Measurements from ENCODE around the gene SLC18A2.
"Not testable (repeated sequence)": the region's sequence is repeated elsewhere in the genome, so short reads cannot be mapped to it uniquely, and the experiment has no call there.

Gene SLC18A2

GRCh38 chr10:117275121-117275520 is 34.2 kb downstream of the SLC18A2 start:
- no peak for TF ChIP-seq CTCF (conservative IDR thresholded peaks at IDR 0.05; ENCODE audit: low read depth, low read length)
- Histone ChIP-seq H3K4me2 (no peak overlapping the region), H3K4me1 (ENCODE audit: low read depth, poor library complexity, severe bottlenecking) (no peaks in the 10 kb centered on the region), H3K79me2 (ENCODE audit: insufficient read depth, low read depth) (no peaks in the 10 kb centered on the region), H3K27me3 (ENCODE audit: insufficient read depth, low read depth) (no peaks in the 10 kb centered on the region), H4K20me1 (ENCODE audit: insufficient read depth) (no peaks in the 10 kb centered on the region), H3K4me3 (IDR thresholded peaks at IDR 0.05; ENCODE audit: insufficient read depth, low read depth, low read length) (no peak overlapping the region), H2AFZ (ENCODE audit: low read depth) (no peak overlapping the region), H3K9ac (no peak overlapping the region), H3K36me3 (ENCODE audit: insufficient read depth) (no peaks in the 10 kb centered on the region), H3K27ac (no peak overlapping the region)

GRCh38 chr10:117277675-117278074 is 36.8 kb downstream of the SLC18A2 start:
- Histone ChIP-seq H3K36me3 (ENCODE audit: insufficient read depth) (no peaks in the 10 kb centered on the region), H3K27me3 (ENCODE audit: insufficient read depth, low read depth) (no peaks in the 10 kb centered on the region), H3K79me2 (ENCODE audit: insufficient read depth, low read depth) (no peaks in the 10 kb centered on the region), H4K20me1 (ENCODE audit: insufficient read depth) (no peaks in the 10 kb centered on the region), H3K4me3 (IDR thresholded peaks at IDR 0.05; ENCODE audit: insufficient read depth, low read depth, low read length) (no peak overlapping the region), H3K4me2 (no peak overlapping the region), H3K4me1 (ENCODE audit: low read depth, poor library complexity, severe bottlenecking) (no peaks in the 10 kb centered on the region), H2AFZ (ENCODE audit: low read depth) (no peak overlapping the region), H3K27ac (no peak overlapping the region), H3K9ac (no peak overlapping the region)
- TF ChIP-seq CTCF (conservative IDR thresholded peaks at IDR 0.05; ENCODE audit: low read depth, low read length), result no peak

- H3K4me3 ChIP-seq (IDR thresholded peaks at IDR 0.05; ENCODE audit: insufficient read depth, low read depth, low read length), result no peak overlapping the region
- H2AFZ ChIP-seq (ENCODE audit: low read depth), result no peak overlapping the region
- H3K4me2 ChIP-seq, result no peak overlapping the region
- H3K9ac ChIP-seq, result no peak overlapping the region
- no peaks in the 10 kb centered on the region for H3K27me3 ChIP-seq (ENCODE audit: insufficient read depth, low read depth)
- H3K79me2 ChIP-seq (ENCODE audit: insufficient read depth, low read depth), result no peaks in the 10 kb centered on the region
- no peaks in the 10 kb centered on the region for H3K4me1 ChIP-seq (ENCODE audit: low read depth, poor library complexity, severe bottlenecking)
- H4K20me1 ChIP-seq (ENCODE audit: insufficient read depth), result no peaks in the 10 kb centered on the region
- no peak overlapping the region for H3K27ac ChIP-seq
- TF ChIP-seq CTCF (conservative IDR thresholded peaks at IDR 0.05; ENCODE audit: low read depth, low read length), result no peak
- H3K36me3 ChIP-seq (ENCODE audit: insufficient read depth), result no peaks in the 10 kb centered on the region; the same call in 1 of the 2 replicates
Measured at GRCh38 chr10:117284716-117285494, 44.0 kb downstream of the SLC18A2 start.

- not testable (repeated sequence) for H2AFZ ChIP-seq (ENCODE audit: low read depth); H3K4me3 ChIP-seq (IDR thresholded peaks at IDR 0.05; ENCODE audit: insufficient read depth, low read depth, low read length); H3K4me1 ChIP-seq (ENCODE audit: low read depth, poor library complexity, severe bottlenecking); H4K20me1 ChIP-seq (ENCODE audit: insufficient read depth); H3K4me2 ChIP-seq; H3K9ac ChIP-seq; H3K36me3 ChIP-seq (ENCODE audit: insufficient read depth); H3K27me3 ChIP-seq (ENCODE audit: insufficient read depth, low read depth); H3K27ac ChIP-seq
- H3K79me2 ChIP-seq (ENCODE audit: insufficient read depth, low read depth), result 0 out of 2 replicates have a peak, but pooled peaks cover 15% of the 10 kb centered on the region
Measured at GRCh38 chr10:117290872-117291271, 50.0 kb downstream of the SLC18A2 start.

GRCh38 chr10:117294039-117294645 is 53.2 kb downstream of the SLC18A2 start:
- H4K20me1 ChIP-seq (ENCODE audit: insufficient read depth), result no peaks in the 10 kb centered on the region
- H3K27ac ChIP-seq, result no peak overlapping the region
- H3K4me3 ChIP-seq (IDR thresholded peaks at IDR 0.05; ENCODE audit: insufficient read depth, low read depth, low read length), result no peak overlapping the region
- H3K4me1 ChIP-seq (ENCODE audit: low read depth, poor library complexity, severe bottlenecking), result peaks cover 7% of the 10 kb centered on the region
- H3K36me3 ChIP-seq (ENCODE audit: insufficient read depth), result no peaks in the 10 kb centered on the region
- no peak for TF ChIP-seq CTCF (conservative IDR thresholded peaks at IDR 0.05; ENCODE audit: low read depth, low read length)
- H2AFZ ChIP-seq (ENCODE audit: low read depth), result no peak overlapping the region
- H3K9ac ChIP-seq, result no peak overlapping the region
- no peaks in the 10 kb centered on the region for H3K27me3 ChIP-seq (ENCODE audit: insufficient read depth, low read depth)
- H3K79me2 ChIP-seq (ENCODE audit: insufficient read depth, low read depth), result 0 out of 2 replicates have a peak, but pooled peaks cover 15% of the 10 kb centered on the region
- no peak overlapping the region for H3K4me2 ChIP-seq

Data from KMS-11 (cell line).